Measurements from ENCODE around the gene PCDHB11.
"Not testable (repeated sequence)": the region's sequence is repeated elsewhere in the genome, so short reads cannot be mapped to it uniquely, and the experiment has no call there.

- not testable (repeated sequence) for TF ChIP-seq CTCF, POLR2A (IDR thresholded peaks at IDR 0.05)
These were observed 15.2 kb downstream of the PCDHB11 start for GRCh38 chr5:141214583-141214982.
